Psoas muscle (tissue), 8 donors: ENCODE measurements around the gene RASSF3. TPM values are rescaled to one million over a fixed set of nuclear protein-coding genes. Genes with fewer than 3 reads are reported as not detected.

Source experiments
- ATAC-seq, 4 donors: fragments of 200-7000 bp; cut with Tn5 transposase; one replicate each; pipeline ENCODE4 v1.9.1; 2020; ENCODE audit warnings: moderate library complexity in 3 of 4, mild to moderate bottlenecking in 2 of 4
- DNase-seq, 2 donors: peaks; one replicate each; pipeline ENCODE4 v3.0.0-alpha.2; 2020
- H3K27ac ChIP-seq: fragments of 200-600 bp; one replicate; pipeline ENCODE4 v1.8.0; 2022
- H3K27me3 ChIP-seq, 3 donors: fragments of 200-600 bp in 1 of 3; one replicate each; pipeline versions ENCODE4 v1.6.1 to v1.8.0; 2013 to 2022; ENCODE audit warnings: low read length in 2 of 3, mild to moderate bottlenecking in 2 of 3, moderate library complexity in 1 of 3; ENCODE audit not compliant: insufficient read depth in 3 of 3
- H3K36me3 ChIP-seq, 2 donors: fragments of 200-600 bp in 1 of 2; one replicate each; pipeline versions ENCODE4 v1.6.1 to v1.8.0; 2013 to 2022; ENCODE audit warnings: low read depth in 1 of 2, mild to moderate bottlenecking in 1 of 2, moderate library complexity in 1 of 2; ENCODE audit not compliant: insufficient read depth in 1 of 2
- H3K4me1 ChIP-seq: fragments of 200-600 bp; one replicate; pipeline ENCODE4 v1.8.0; 2022
- H3K4me3 ChIP-seq: fragments of 200-600 bp; one replicate; pipeline ENCODE4 v1.8.0; 2022; ENCODE audit warnings: mild to moderate bottlenecking
- H3K9me3 ChIP-seq: fragments of 200-600 bp; one replicate; pipeline ENCODE4 v1.8.0; 2022
- WGBS, 3 donors: extraction: QIAGEN DNeasy Blood & Tissue Kit; methylation state at CpG; one replicate each; pipeline versions ENCODE4 v1.1.6 to v1.1.7; 2013; 5-methylcytosine and 5-hydroxymethylcytosine counted together
- intact Hi-C, 2 donors: fragments of 100-400 bp; cut with DNase I; formaldehyde crosslinking; loops; one replicate each; pipeline versions ENCODE4 v1.11.0 to v1.14.2; 2022
- polyA plus RNA-seq, 3 donors: library from polyadenylated mRNA; stranded (reverse); fragments of 200-250 nt; gene quantifications; one replicate each; pipeline ENCODE4 v1.2.3, GENCODE V29; 2013
- total RNA-seq, 4 donors: library from RNA; stranded (reverse); fragmentation: NEBNext Ultra II Directional in 2 of 4; extraction: Animal tissue kit (Norgen Biotek cat#: 25700) in 2 of 4; gene quantifications; one replicate each; pipeline versions ENCODE4 v1.2.1 to v1.2.4, GENCODE V29; 2021 to 2023
- TF ChIP-seq, protein P1 (sequence below): fragments of 200-600 bp; IDR thresholded peaks from one replicate; pipeline ENCODE4 v1.8.0; 2022; ENCODE audit warnings: antibody characterized with exemption
- donor health status: healthy with polysubstance abuse.
- donor health status: DM: no; HTN: no; CAD: no; lungs with moderate emphysema.
- donor health status: Bipolar disorder and iron deficiency.
- donor health status: healthy.
- donor health status: DM: yes; HTN: yes; CAD: no.
- donor health status: DM: no; HTN: no; CAD: no.
- donor health status: DM: no; HTN: no; CAD: no.
- donor health status: DM: yes; HTN: yes; CAD: no.

RASSF3 gene
- total and polyA plus RNA-seq, 7 donors: 4.9 to 30.6 (median 14.5) TPM

DNA sequence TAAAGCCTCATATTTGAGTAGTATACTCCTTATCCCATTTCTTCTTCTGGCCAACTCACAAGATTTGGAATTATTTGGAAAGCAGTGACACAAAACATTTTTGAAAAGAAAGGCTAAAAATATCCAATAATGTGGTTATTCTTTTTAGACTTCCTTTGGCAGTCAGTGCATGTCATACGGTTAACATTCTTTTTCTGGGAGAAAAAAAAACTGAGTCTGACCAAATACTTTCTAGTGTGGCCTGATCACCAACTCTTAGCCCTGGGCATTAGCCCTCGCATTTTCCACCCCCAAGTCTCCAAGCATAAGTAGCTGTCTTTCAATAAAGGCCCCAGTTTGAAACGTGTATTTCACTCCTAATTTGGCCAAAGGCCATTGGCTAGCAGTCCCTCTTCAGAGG, 5.9 kb downstream of the RASSF3 start:
- DNase-seq (no peak), ATAC-seq (no peak)
- H3K36me3 ChIP-seq: no peaks in the 10 kb centered on the region
- H3K4me1 ChIP-seq: peaks cover 5% of the 10 kb centered on the region
- H3K27ac ChIP-seq: no peak overlapping the region
- 30 to 47% (median 43%) methylated on average over 3 of the region's 3 CpGs for WGBS, 3 donors
- TF ChIP-seq, protein P1, sequence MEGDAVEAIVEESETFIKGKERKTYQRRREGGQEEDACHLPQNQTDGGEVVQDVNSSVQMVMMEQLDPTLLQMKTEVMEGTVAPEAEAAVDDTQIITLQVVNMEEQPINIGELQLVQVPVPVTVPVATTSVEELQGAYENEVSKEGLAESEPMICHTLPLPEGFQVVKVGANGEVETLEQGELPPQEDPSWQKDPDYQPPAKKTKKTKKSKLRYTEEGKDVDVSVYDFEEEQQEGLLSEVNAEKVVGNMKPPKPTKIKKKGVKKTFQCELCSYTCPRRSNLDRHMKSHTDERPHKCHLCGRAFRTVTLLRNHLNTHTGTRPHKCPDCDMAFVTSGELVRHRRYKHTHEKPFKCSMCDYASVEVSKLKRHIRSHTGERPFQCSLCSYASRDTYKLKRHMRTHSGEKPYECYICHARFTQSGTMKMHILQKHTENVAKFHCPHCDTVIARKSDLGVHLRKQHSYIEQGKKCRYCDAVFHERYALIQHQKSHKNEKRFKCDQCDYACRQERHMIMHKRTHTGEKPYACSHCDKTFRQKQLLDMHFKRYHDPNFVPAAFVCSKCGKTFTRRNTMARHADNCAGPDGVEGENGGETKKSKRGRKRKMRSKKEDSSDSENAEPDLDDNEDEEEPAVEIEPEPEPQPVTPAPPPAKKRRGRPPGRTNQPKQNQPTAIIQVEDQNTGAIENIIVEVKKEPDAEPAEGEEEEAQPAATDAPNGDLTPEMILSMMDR: no peak
- intact Hi-C loops: loop anchor here in 1 of 2 donors (5.0 kb wide), 1 partner anchor 56 kb away; no protein-coding TSS in a partner anchor
- H3K27me3 ChIP-seq: no peaks in the 10 kb centered on the region
- no peak overlapping the region for H3K4me3 ChIP-seq
- H3K9me3 ChIP-seq: no peaks in the 10 kb centered on the region

GRCh38 chr12:64618953-64619590, 8.8 kb downstream of the RASSF3 start:
- H3K4me3 ChIP-seq: no peak overlapping the region
- TF ChIP-seq, protein P1: no peak
- H3K27me3 ChIP-seq: no peaks in the 10 kb centered on the region
- peaks cover 10% of the 10 kb centered on the region for H3K4me1 ChIP-seq
- WGBS, 3 donors: 60 to 62% (median 62%) methylated on average over 3 of the region's 3 CpGs
- ATAC-seq: peak in 2 of 4 donors; percentile 27 to 55
- DNase-seq: no peak
- no peaks in the 10 kb centered on the region for H3K9me3 ChIP-seq
- H3K36me3 ChIP-seq: no peaks in the 10 kb centered on the region
- intact Hi-C loops: loop anchor here in 1 of 2 donors (5.0 kb wide), 1 partner anchor 53 kb away; no protein-coding TSS in a partner anchor
- H3K27ac ChIP-seq: no peak overlapping the region

DNA sequence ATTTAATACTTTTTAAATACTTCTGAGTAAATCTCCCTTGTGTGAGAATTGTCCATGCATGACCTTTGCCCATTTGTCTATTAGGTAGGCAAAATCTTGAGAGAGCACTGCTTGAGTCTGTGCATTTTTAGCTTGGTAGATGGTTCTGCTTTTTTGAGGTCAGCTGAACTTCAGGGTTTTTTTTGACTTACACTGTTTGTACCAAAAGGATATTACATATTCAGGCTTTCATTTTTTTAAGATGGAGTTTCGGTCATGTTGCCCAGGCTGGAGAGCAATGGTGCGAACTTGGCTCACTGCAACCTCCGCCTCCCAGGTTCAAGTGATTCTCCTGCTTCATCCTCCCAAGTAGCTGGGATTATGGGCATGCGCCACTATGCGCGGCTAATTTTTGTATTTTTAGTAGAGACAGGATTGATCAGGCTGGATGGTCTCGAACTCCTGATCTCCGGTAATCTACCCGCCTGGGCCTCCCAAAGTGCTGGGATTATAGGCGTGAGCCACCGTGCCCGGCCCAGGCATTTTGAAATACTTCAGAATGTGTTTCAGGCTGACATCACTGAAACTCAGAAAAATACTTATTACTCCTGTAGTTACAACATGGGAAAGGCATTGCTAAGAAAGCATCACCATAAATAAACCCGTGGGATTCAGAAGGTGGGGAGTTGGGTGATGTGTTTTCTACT, 11.1 kb downstream of the RASSF3 start:
- intact Hi-C loops: no loop called here
- H3K4me3 ChIP-seq: no peak overlapping the region
- WGBS, 3 donors: 91 to 96% (median 95%) methylated on average over 13 of the region's 13 CpGs
- TF ChIP-seq, protein P1: no peak
- no peaks in the 10 kb centered on the region for H3K9me3 ChIP-seq
- no peaks in the 10 kb centered on the region for H3K36me3 ChIP-seq
- no peak for DNase-seq
- no peak for ATAC-seq
- H3K27me3 ChIP-seq: no peaks in the 10 kb centered on the region
- peaks cover 26% of the 10 kb centered on the region for H3K4me1 ChIP-seq
- H3K27ac ChIP-seq: no peak overlapping the region

DNA sequence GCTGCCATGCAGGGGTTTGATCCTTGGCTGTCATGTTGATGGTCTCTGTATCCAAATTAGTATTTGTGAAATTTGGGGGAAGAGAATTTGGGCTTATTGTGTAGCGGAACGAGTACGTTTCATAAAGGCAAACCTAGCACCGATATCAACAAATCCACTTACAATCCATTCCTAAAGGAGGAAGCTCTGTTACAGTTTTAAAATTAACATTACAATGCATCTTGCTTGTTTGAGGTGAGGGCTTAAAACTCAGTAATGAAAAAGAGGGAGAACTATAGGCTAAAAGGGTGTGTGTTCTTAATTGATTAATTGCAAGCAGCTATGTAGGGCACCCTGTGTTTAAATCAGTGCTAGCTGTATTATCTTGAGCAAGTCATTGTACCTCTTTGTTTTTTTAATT, 13.7 kb downstream of the RASSF3 start:
- no peaks in the 10 kb centered on the region for H3K27me3 ChIP-seq
- DNase-seq (no peak), ATAC-seq (no peak)
- intact Hi-C loops: no loop called here
- no peaks in the 10 kb centered on the region for H3K36me3 ChIP-seq
- 94 to 97% (median 96%) methylated on average over 4 of the region's 4 CpGs for WGBS, 3 donors
- no peak overlapping the region for H3K27ac ChIP-seq
- H3K9me3 ChIP-seq: no peaks in the 10 kb centered on the region
- TF ChIP-seq, protein P1: no peak
- H3K4me3 ChIP-seq: no peak overlapping the region
- H3K4me1 ChIP-seq: peaks cover 37% of the 10 kb centered on the region
